Right atrium auricular region (tissue), 2 donors: ENCODE data around the gene EXOC3. TPM values are rescaled to one million over a fixed set of nuclear protein-coding genes. Genes with fewer than 3 reads are reported as not detected.

Source experiments
- DNase-seq: peaks from one replicate; pipeline ENCODE4 v3.0.0-alpha.2; 2019; ENCODE audit warnings: low spot score
- H3K27ac ChIP-seq, 2 donors: fragments of 200-600 bp; sonication (generic); 1 replicate in 1 of 2; 2 replicates in 1 of 2; pipeline ENCODE4 v1.5.1; 2016 to 2019
- H3K27me3 ChIP-seq, 2 donors: fragments of 200-600 bp; sonication (generic); one replicate each; pipeline versions ENCODE4 v1.5.1 to v1.6.0; 2017 to 2019
- H3K36me3 ChIP-seq: fragments of 200-600 bp; sonication (generic); one replicate; pipeline ENCODE4 v1.5.1; 2016
- H3K4me1 ChIP-seq, 2 donors: fragments of 200-600 bp; sonication (generic); one replicate each; pipeline versions ENCODE4 v1.5.1 to v1.6.0; 2017 to 2019
- H3K4me3 ChIP-seq, 2 donors: fragments of 200-600 bp; sonication (generic); 1 replicate in 1 of 2; 2 replicates in 1 of 2; pipeline ENCODE4 v1.5.1; 2017 to 2019; ENCODE audit warnings: mild to moderate bottlenecking in 1 of 2, moderate library complexity in 1 of 2
- H3K9me3 ChIP-seq, 2 donors: fragments of 200-600 bp; sonication (generic); one replicate each; pipeline ENCODE4 v1.5.1; 2019
- total RNA-seq, 2 donors: library from RNA; depleted of rRNA; stranded (reverse); fragments of >200 nt; gene quantifications; one replicate each; pipeline ENCODE4 v1.1.0, GENCODE V29; 2016
- TF ChIP-seq, protein P1 (sequence below), 2 donors: fragments of 200-600 bp; sonication (generic); IDR thresholded peaks; one replicate each; pipeline ENCODE4 v1.5.1; 2019; ENCODE audit warnings: antibody characterized with exemption in 2 of 2

Gene EXOC3
- total RNA-seq, 2 donors from 2014 or later: 34.7 to 40.7 TPM

DNA sequence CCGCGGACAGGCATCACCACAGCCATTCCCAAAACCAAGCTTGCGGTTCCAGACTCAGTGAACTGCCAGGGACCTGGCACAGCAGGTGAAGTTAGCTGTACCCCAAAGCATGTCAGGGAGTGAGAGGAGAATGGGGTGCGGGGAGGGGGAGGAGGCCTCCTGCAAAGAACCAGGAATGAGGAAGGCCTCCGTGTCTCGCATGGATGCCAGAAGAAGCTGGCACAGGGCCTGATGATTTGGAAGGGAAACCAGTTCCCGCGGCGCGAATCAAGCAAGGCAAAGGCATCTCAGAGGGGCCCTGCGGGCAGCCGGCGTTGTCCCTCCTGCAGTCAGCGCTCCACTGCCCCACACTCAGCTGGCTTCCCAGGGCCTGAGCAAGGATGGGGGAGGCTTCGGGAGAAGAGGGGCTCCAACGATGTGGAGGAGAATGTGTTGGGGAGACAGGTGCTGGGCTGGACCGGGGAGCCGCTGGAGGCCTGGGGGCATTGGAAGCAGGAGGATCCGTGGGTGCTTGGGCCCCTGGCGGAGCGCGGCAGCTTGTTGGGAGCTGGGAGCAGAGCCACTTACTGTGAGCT lies 66.7 kb downstream of the EXOC3 start:
- Histone ChIP-seq H3K9me3 (no peaks in the 10 kb centered on the region), H3K27ac (no peak overlapping the region), H3K27me3 (no peaks in the 10 kb centered on the region), H3K4me3 (no peak overlapping the region), H3K36me3 (no peaks in the 10 kb centered on the region), H3K4me1 (no peaks in the 10 kb centered on the region)
- TF ChIP-seq, protein P1, sequence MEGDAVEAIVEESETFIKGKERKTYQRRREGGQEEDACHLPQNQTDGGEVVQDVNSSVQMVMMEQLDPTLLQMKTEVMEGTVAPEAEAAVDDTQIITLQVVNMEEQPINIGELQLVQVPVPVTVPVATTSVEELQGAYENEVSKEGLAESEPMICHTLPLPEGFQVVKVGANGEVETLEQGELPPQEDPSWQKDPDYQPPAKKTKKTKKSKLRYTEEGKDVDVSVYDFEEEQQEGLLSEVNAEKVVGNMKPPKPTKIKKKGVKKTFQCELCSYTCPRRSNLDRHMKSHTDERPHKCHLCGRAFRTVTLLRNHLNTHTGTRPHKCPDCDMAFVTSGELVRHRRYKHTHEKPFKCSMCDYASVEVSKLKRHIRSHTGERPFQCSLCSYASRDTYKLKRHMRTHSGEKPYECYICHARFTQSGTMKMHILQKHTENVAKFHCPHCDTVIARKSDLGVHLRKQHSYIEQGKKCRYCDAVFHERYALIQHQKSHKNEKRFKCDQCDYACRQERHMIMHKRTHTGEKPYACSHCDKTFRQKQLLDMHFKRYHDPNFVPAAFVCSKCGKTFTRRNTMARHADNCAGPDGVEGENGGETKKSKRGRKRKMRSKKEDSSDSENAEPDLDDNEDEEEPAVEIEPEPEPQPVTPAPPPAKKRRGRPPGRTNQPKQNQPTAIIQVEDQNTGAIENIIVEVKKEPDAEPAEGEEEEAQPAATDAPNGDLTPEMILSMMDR (IDR thresholded peaks at IDR 0.05): no peak
- DNase-seq: no peak

DNA sequence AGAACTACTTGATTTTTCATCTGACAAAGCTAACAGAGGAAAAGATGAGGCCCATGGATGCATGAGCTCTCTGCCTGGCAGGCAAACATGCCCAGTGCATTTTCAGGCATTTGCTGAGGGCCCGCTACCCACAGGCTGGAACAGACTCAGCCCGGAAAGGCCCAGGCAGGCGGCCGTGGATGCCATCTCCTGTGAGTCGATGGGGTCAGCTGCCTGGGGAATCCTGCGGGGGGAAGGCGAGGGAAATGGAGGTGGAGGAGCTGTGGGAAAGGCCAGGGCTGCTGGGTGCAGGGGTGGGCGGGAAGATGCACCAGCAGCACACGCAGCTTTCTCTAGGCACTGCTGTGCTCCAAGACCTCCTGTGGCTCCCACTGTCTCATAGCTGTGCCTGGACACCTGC lies 67.5 kb downstream of the EXOC3 start:
- TF ChIP-seq, protein P1 (IDR thresholded peaks at IDR 0.05): no peak
- H3K4me1 ChIP-seq: no peaks in the 10 kb centered on the region
- no peak for DNase-seq
- H3K36me3 ChIP-seq: no peaks in the 10 kb centered on the region
- no peaks in the 10 kb centered on the region for H3K9me3 ChIP-seq
- H3K27me3 ChIP-seq: no peaks in the 10 kb centered on the region
- H3K27ac ChIP-seq: no peak overlapping the region
- H3K4me3 ChIP-seq: no peak overlapping the region

DNA sequence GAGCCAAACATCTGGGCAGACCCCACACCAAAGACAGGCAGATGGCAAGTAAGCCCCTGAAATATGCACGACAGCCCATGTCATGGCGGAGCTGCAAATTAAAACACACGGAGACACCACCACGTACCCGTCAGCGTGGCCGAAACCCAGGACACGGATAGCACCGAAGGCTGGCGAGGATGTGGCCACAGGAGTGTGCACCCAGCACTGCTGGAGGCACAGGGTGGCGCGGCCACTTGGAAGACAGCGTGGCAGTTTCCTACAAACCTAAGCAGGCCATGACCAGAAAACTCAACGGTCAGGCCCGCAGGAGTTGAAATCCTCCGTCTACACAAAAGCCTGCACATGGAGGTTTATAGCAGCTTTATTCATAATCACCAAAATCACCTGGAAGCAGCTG lies 68.5 kb downstream of the EXOC3 start:
- Histone ChIP-seq H3K36me3 (no peaks in the 10 kb centered on the region), H3K4me3 (no peak overlapping the region), H3K9me3 (no peaks in the 10 kb centered on the region), H3K4me1 (no peaks in the 10 kb centered on the region), H3K27me3 (no peaks in the 10 kb centered on the region), H3K27ac (no peak overlapping the region)
- no peak for DNase-seq
- TF ChIP-seq, protein P1 (IDR thresholded peaks at IDR 0.05): no peak

DNA sequence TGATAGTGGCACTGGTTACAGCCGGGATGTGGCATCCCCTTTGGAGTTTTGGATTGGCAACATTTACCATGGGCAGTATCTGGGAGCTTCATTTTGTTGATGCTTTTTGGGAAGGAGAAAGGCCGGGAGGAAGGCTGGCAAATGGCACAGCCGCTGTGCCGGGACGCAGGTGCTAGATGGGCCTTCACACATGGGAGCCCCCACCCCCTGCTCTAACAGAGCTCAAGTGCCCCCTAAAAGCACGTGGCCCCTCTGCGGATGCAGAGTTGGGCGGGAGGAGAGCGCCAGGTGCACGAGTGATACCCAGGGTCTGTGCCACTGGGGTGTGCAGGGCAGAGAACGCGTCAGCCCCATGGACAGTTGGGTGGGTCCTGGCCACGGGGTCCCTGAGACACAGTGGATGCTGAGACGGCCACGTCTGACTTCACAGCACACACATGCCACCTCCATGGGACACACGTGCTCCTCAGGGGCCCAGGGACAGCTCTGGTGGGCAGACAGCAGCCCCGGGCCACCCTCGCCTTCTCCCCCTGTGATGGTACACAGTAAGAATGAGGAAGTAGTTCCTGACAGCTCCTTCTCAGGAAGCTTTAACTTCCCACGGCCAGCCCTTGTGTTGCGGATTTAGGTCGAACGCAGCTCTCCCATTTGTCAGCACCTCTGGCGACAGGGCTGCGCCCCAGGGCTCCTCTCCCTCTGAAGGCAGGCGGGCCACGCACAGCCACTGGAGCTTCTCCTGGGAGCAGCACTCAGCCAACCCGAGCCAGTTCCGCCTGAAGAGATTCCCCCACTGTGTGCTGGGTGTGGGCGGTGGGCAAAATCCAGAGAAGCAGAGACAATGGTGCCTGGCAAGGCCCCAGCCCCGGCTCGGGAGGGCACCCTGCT lies 70.5 kb downstream of the EXOC3 start:
- H3K9me3 ChIP-seq: no peaks in the 10 kb centered on the region
- no peaks in the 10 kb centered on the region for H3K36me3 ChIP-seq
- no peaks in the 10 kb centered on the region for H3K27me3 ChIP-seq
- no peak for DNase-seq
- no peak overlapping the region for H3K4me3 ChIP-seq
- TF ChIP-seq, protein P1 (IDR thresholded peaks at IDR 0.05): no peak
- no peaks in the 10 kb centered on the region for H3K4me1 ChIP-seq
- H3K27ac ChIP-seq: no peak overlapping the region

DNA sequence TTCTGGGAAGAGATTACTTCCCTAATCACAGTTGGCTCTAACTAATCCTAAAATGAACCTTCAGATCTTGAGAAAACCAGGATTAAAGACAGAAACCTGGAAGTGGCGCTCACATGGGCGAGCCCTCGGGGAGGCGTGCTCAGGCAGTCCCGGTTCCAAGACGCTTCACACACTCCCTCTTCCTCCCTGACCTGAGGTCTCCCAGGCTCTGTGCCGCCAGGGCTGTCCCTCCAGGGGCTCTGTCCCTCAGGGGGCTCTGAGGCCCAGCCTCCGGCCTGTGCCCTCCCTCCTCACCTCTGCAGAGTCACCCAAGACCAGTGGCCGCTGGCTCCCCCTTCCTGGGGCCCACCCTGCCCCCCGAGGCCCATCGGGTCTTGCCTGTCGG lies 71.1 kb downstream of the EXOC3 start:
- Histone ChIP-seq H3K27me3 (no peaks in the 10 kb centered on the region), H3K4me1 (no peaks in the 10 kb centered on the region), H3K27ac (no peak overlapping the region), H3K9me3 (no peaks in the 10 kb centered on the region), H3K4me3 (no peak overlapping the region), H3K36me3 (no peaks in the 10 kb centered on the region)
- DNase-seq: no peak
- TF ChIP-seq, protein P1 (IDR thresholded peaks at IDR 0.05): no peak
